H1 (cell line): ENCODE results near the gene CCDC148. TPM values are rescaled to one million over a fixed set of nuclear protein-coding genes. Genes with fewer than 3 reads are reported as not detected.

Experiments used
- CTCF ChIA-PET: fragments of 300-600 bp; sonication (Branson Sonifier 250); formaldehyde crosslinking; loops from one replicate; lab custom pipeline; 2021; ENCODE audit not compliant: partially characterized antibody; lab: Charles Lee
- POLR2A ChIA-PET: fragments of 300-600 bp; sonication (Branson Sonifier 250); formaldehyde crosslinking; loops from one replicate; lab custom pipeline; 2021; ENCODE audit warnings: inconsistent platforms; ENCODE audit not compliant: partially characterized antibody; lab: Charles Lee
- DNase-seq, 2 experiments: peaks; one replicate each; pipeline versions ENCODE4 v3.0.0 to v3.0.0-alpha.2; 2010 to 2022; ENCODE audit warnings: low spot score in 2 of 2, low read depth in 1 of 2, mixed read lengths in 1 of 2
- FAIRE-seq: peaks from 2 replicates; lab custom pipeline; 2011; peaks lifted over from hg19 to GRCh38; lab: Jason Lieb, UNC
- H2AFZ ChIP-seq: 2 replicates; pipeline ENCODE4 v1.8.1; 2012; ENCODE audit warnings: low read length, inconsistent platforms
- H2AK5ac ChIP-seq: 2 replicates; pipeline ENCODE4 v1.6.1; 2013; ENCODE audit warnings: low read depth, low read length
- H2BK120ac ChIP-seq: replicated peaks from 2 replicates; pipeline ENCODE3; 2013; ENCODE audit warnings: low read depth, low read length, inconsistent platforms
- H2BK12ac ChIP-seq: 2 replicates; pipeline ENCODE4 v1.6.1; 2013; ENCODE audit warnings: low read depth, low read length
- H2BK15ac ChIP-seq: 2 replicates; pipeline ENCODE4 v1.6.1; 2013; ENCODE audit warnings: low read length
- H2BK20ac ChIP-seq: 2 replicates; pipeline ENCODE4 v1.6.1; 2013; ENCODE audit warnings: low read length
- H2BK5ac ChIP-seq: 2 replicates; pipeline ENCODE4 v1.6.1; 2013; ENCODE audit warnings: low read depth, low read length
- H3K14ac ChIP-seq: 2 replicates; pipeline ENCODE4 v1.6.1; 2013; ENCODE audit warnings: inconsistent platforms; ENCODE audit not compliant: insufficient read length
- H3K18ac ChIP-seq: 2 replicates; pipeline ENCODE4 v1.6.1; 2013; ENCODE audit warnings: low read length; ENCODE audit errors: extremely low read depth
- H3K23ac ChIP-seq: 2 replicates; pipeline ENCODE4 v1.6.1; 2013; ENCODE audit warnings: inconsistent platforms; ENCODE audit not compliant: insufficient read length
- H3K23me2 ChIP-seq: 2 replicates; pipeline ENCODE4 v1.6.1; 2013; ENCODE audit warnings: low read depth, low read length
- H3K27ac ChIP-seq: 2 replicates; pipeline ENCODE4 v1.6.1; 2011; ENCODE audit warnings: low read depth, low read length, inconsistent platforms
- H3K27me3 ChIP-seq, 4 experiments: replicated peaks in 1 of 4; 1 replicate in 1 of 4; 2 replicates in 3 of 4; pipeline versions ENCODE4 v1.6.1 to v1.8.1; 2011 to 2013; ENCODE audit warnings: low read length in 3 of 4, mild to moderate bottlenecking in 3 of 4, inconsistent platforms in 2 of 4, mixed read lengths in 2 of 4, moderate library complexity in 1 of 4; ENCODE audit not compliant: control insufficient read depth in 3 of 4, insufficient read depth in 3 of 4; ENCODE audit errors: extremely low read depth in 1 of 4
- H3K36me3 ChIP-seq, 4 experiments: 2 replicates each; pipeline versions ENCODE4 v1.6.1 to v1.8.1; 2011 to 2013; ENCODE audit warnings: mild to moderate bottlenecking in 4 of 4, low read length in 3 of 4, moderate library complexity in 2 of 4, control low read depth in 1 of 4, inconsistent platforms in 1 of 4; ENCODE audit not compliant: insufficient read depth in 4 of 4, control insufficient read depth in 2 of 4
- H3K4ac ChIP-seq: replicated peaks from 2 replicates; pipeline ENCODE3; 2013; ENCODE audit warnings: low read length, low read depth, mixed read lengths, inconsistent platforms; ENCODE audit not compliant: insufficient read length
- H3K4me1 ChIP-seq, 4 experiments: replicated peaks in 1 of 4; 1 replicate in 1 of 4; 2 replicates in 3 of 4; pipeline versions ENCODE4 v1.6.1 to v1.8.1; 2011 to 2013; ENCODE audit warnings: low read length in 3 of 4, inconsistent platforms in 2 of 4, mixed read lengths in 1 of 4; ENCODE audit not compliant: insufficient read depth in 4 of 4, control insufficient read depth in 3 of 4
- H3K4me2 ChIP-seq, 2 experiments: 2 replicates each; pipeline versions ENCODE4 v1.6.1 to v1.8.1; 2011 to 2013; ENCODE audit warnings: low read depth in 2 of 2, low read length in 2 of 2, control low read depth in 1 of 2, inconsistent platforms in 1 of 2, mild to moderate bottlenecking in 1 of 2; ENCODE audit not compliant: insufficient read depth in 1 of 2
- H3K4me3 ChIP-seq, 4 experiments: fragments of 200-600, 300-600 bp in 1 of 4; sonication (generic), shearing (Covaris generic), sonication (Bioruptor Twin) in 1 of 4; 2 replicates each; pipeline versions ENCODE4 v1.5.1 to v1.8.1; 2011 to 2016; ENCODE audit warnings: low read length in 4 of 4, low read depth in 3 of 4, control low read depth in 2 of 4, inconsistent platforms in 2 of 4, mild to moderate bottlenecking in 2 of 4, mixed read lengths in 1 of 4, moderate library complexity in 1 of 4; ENCODE audit not compliant: insufficient read depth in 2 of 4; ENCODE audit errors: extremely low read depth in 1 of 4
- H3K56ac ChIP-seq: replicated peaks from 2 replicates; pipeline ENCODE3; 2013; ENCODE audit warnings: low read depth, mild to moderate bottlenecking, mixed read lengths, low read length, inconsistent platforms; ENCODE audit not compliant: insufficient read length
- H3K79me1 ChIP-seq: 2 replicates; pipeline ENCODE4 v1.6.1; 2013; ENCODE audit warnings: low read depth, low read length, control low read depth
- H3K79me2 ChIP-seq, 2 experiments: 2 replicates each; pipeline versions ENCODE4 v1.6.1 to v1.8.1; 2012 to 2013; ENCODE audit warnings: low read length in 2 of 2, mild to moderate bottlenecking in 2 of 2, inconsistent platforms in 1 of 2; ENCODE audit not compliant: insufficient read depth in 2 of 2, control insufficient read depth in 1 of 2
- H3K9ac ChIP-seq, 4 experiments: replicated peaks in 1 of 4; 1 replicate in 1 of 4; 2 replicates in 3 of 4; pipeline versions ENCODE4 v1.6.1 to v1.8.1; 2011 to 2013; ENCODE audit warnings: low read depth in 3 of 4, low read length in 3 of 4, control low read depth in 2 of 4, mild to moderate bottlenecking in 2 of 4, moderate library complexity in 2 of 4, inconsistent platforms in 1 of 4; ENCODE audit errors: extremely low read depth in 1 of 4
- H3K9me3 ChIP-seq, 2 experiments: 2 replicates each; pipeline versions ENCODE4 v1.6.1 to v1.8.1; 2012 to 2013; ENCODE audit warnings: mild to moderate bottlenecking in 2 of 2, moderate library complexity in 2 of 2, control low read depth in 1 of 2, inconsistent platforms in 1 of 2, low read depth in 1 of 2, low read length in 1 of 2, mixed read lengths in 1 of 2; ENCODE audit not compliant: insufficient read depth in 2 of 2
- H4K20me1 ChIP-seq, 2 experiments: replicated peaks in 1 of 2; 2 replicates each; pipeline versions ENCODE3 to v1.8.1; 2011 to 2013; ENCODE audit warnings: inconsistent platforms in 2 of 2, low read length in 2 of 2, mild to moderate bottlenecking in 1 of 2; ENCODE audit not compliant: insufficient read depth in 2 of 2, control insufficient read depth in 1 of 2
- H4K5ac ChIP-seq: 2 replicates; pipeline ENCODE4 v1.6.1; 2013; ENCODE audit warnings: low read length, low read depth, mixed read lengths, inconsistent platforms; ENCODE audit not compliant: insufficient read length
- H4K8ac ChIP-seq: 2 replicates; pipeline ENCODE4 v1.8.0; 2013; ENCODE audit warnings: mild to moderate bottlenecking, moderate library complexity, low read length, inconsistent platforms; ENCODE audit not compliant: insufficient read depth; ENCODE audit errors: extremely low read depth
- H4K91ac ChIP-seq: replicated peaks from 2 replicates; pipeline ENCODE3; 2013; ENCODE audit warnings: low read length, mixed read lengths, inconsistent platforms; ENCODE audit not compliant: insufficient read length
- ATF3 ChIP-seq: IDR thresholded peaks from 2 replicates; pipeline ENCODE4 v1.6.1; 2011; ENCODE audit warnings: low read depth, mild to moderate bottlenecking, low read length; ENCODE audit not compliant: insufficient read depth
- CBX5 ChIP-seq: fragments of 300-800, 300-1000 bp; sonication (generic); IDR thresholded peaks from 2 replicates; pipeline ENCODE4 v1.7.1; 2016; ENCODE audit warnings: antibody characterized with exemption, low read length, low read depth
- TCF12 ChIP-seq: IDR thresholded peaks from 2 replicates; pipeline ENCODE4 v1.6.1; 2011; ENCODE audit warnings: low read depth, mild to moderate bottlenecking, low read length
- WGBS, 2 experiments: shearing (Covaris generic) in 1 of 2; methylation state at CpG; one replicate each; pipeline versions ENCODE4 v1.1.6 to v1.1.7; 2013 to 2015; ENCODE audit warnings: low lambda C conversion rate in 2 of 2, mixed read lengths in 2 of 2, inconsistent platforms in 1 of 2, low coverage in 1 of 2, missing lambda C conversion rate in 1 of 2; ENCODE audit not compliant: insufficient replicate concordance in 2 of 2, insufficient coverage in 1 of 2, insufficient read length in 1 of 2; ENCODE audit errors: extremely low coverage in 1 of 2, missing lambda C conversion rate in 1 of 2; 5-methylcytosine and 5-hydroxymethylcytosine counted together
- polyA plus RNA-seq, 7 experiments: library from polyadenylated mRNA; depleted of rRNA in 3 of 7; stranded (reverse) in 5 of 7; unstranded in 2 of 7; fragments of >200 nt in 5 of 7; fragments of 200-250 nt in 2 of 7; gene quantifications; 1 replicate in 5 of 7; 2 replicates in 1 of 7; 4 replicates in 1 of 7; pipeline versions ENCODE4 v1.2.1 to v1.2.3, GENCODE V29; 2011 to 2013; ENCODE audit warnings: missing spikeins in 2 of 7, mixed read lengths in 2 of 7
- total RNA-seq: library from RNA; stranded (reverse); fragmentation: NEBNext Ultra II Directional; extraction: Animal tissue kit (Norgen Biotek cat#: 25700); gene quantifications from 2 replicates; pipeline ENCODE4 v1.2.1, GENCODE V29; 2021

Gene CCDC148
- total and polyA plus RNA-seq, 2 of the 8 experiments (the other 6 are each of a cell fraction or from before 2014, with no cell fraction given), result 0.45 to 1.3 TPM

DNA sequence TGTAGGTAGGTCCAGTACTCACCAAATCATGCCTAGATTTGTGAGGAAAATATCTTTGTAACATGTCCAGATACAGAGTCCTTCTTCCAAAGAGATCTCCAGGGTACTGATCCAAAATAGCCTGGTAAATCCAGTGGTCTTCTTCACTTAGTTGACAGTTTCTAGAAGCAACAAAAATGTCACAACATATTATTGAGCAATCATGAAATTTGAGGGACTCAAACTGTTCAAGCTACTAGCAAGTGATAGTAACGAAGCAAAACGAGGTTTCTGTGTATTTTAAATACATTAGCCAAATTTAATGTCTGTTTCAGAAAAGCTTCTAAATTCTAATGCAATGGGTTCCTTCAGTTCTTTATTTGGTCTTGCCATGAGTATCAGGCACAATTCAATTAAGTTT, 142.8 kb downstream of the CCDC148 start:
- no peak overlapping the region for H2AK5ac ChIP-seq
- no peaks in the 10 kb centered on the region for H3K36me3 ChIP-seq
- no peaks in the 10 kb centered on the region for H3K23me2 ChIP-seq
- peaks cover 0 to 4% (median 2%) of the 10 kb centered on the region in 4 experiments; a peak in 2 of 7 replicates for H3K4me1 ChIP-seq
- no peak overlapping the region for H2BK5ac ChIP-seq
- H3K79me2 ChIP-seq, result no peaks in the 10 kb centered on the region
- no peak overlapping the region for H2AFZ ChIP-seq
- H2BK120ac ChIP-seq, result no peak overlapping the region
- no peaks in the 10 kb centered on the region for H4K20me1 ChIP-seq
- no peak overlapping the region for H4K5ac ChIP-seq
- no peak overlapping the region for H3K4me3 ChIP-seq
- H3K4me2 ChIP-seq, result no peak overlapping the region
- no peaks in the 10 kb centered on the region for H3K79me1 ChIP-seq
- H3K27me3 ChIP-seq, result no peaks in the 10 kb centered on the region
- 95% methylated on average over 2 of the region's 2 CpGs; no CpG with 5 or more reads in 1 of the 2 experiments for WGBS, 2 experiments
- H3K23ac ChIP-seq, result no peak overlapping the region
- H2BK20ac ChIP-seq, result no peak overlapping the region
- H3K9ac ChIP-seq, result no peak overlapping the region
- no peak overlapping the region for H2BK15ac ChIP-seq
- FAIRE-seq (no peak), DNase-seq (no peak)
- H3K56ac ChIP-seq, result no peak overlapping the region
- CTCF ChIA-PET, result no interaction called here
- peaks cover 2 to 12% of the 10 kb centered on the region in 2 experiments; a peak in 2 of 4 replicates for H3K9me3 ChIP-seq
- H3K4ac ChIP-seq, result no peak overlapping the region
- no peak overlapping the region for H4K8ac ChIP-seq
- H3K18ac ChIP-seq, result no peak overlapping the region
- POLR2A ChIA-PET, result no interaction called here
- no peak overlapping the region for H4K91ac ChIP-seq
- no peak overlapping the region for H2BK12ac ChIP-seq
- no peak overlapping the region for H3K27ac ChIP-seq
- no peak overlapping the region for H3K14ac ChIP-seq
- TF ChIP-seq CBX5 (no peak), TCF12 (no peak), ATF3 (no peak)
